Mammary epithelial cell (primary cell): Measurements from ENCODE around the gene ATP1A1.

Source experiments
- CTCF ChIP-seq, 2 donors: IDR thresholded peaks in 1 of 2; conservative IDR thresholded peaks in 1 of 2; 2 replicates each; pipeline ENCODE4 v1.5.1; 2011 to 2012; ENCODE audit warnings: inconsistent platforms in 2 of 2, low read length in 2 of 2, mild to moderate bottlenecking in 2 of 2, control low read depth in 1 of 2, low read depth in 1 of 2; ENCODE audit not compliant: insufficient read depth in 1 of 2; ENCODE audit errors: extremely low read depth in 1 of 2
- EZH2 ChIP-seq: IDR thresholded peaks from 2 replicates; pipeline ENCODE4 v1.6.1; 2012; ENCODE audit warnings: low read length, inconsistent platforms, borderline replicate concordance

GRCh38 chr1:116338400-116338799 lies 34.6 kb upstream of the ATP1A1 start:
- TF ChIP-seq CTCF (conservative IDR thresholded peaks at IDR 0.05 in 1 of 2, IDR thresholded peaks at IDR 0.05 in 1 of 2; ENCODE audit: extremely low read depth in 1 of 2, insufficient read depth in 1 of 2, low read depth in 1 of 2, low read length in 2 of 2) (no peak), EZH2 (no peak)
